Measurements from ENCODE around the gene RAB34. TPM values are rescaled to one million over a fixed set of nuclear protein-coding genes. Genes with fewer than 3 reads are reported as not detected.

Gene RAB34
- total and polyA plus RNA-seq, 9 of the 15 experiments (the other 6 are each of a cell fraction or from before 2014, with no cell fraction given), result 0.07 to 3.8 (median 0.46) TPM; not detected in 1

DNA sequence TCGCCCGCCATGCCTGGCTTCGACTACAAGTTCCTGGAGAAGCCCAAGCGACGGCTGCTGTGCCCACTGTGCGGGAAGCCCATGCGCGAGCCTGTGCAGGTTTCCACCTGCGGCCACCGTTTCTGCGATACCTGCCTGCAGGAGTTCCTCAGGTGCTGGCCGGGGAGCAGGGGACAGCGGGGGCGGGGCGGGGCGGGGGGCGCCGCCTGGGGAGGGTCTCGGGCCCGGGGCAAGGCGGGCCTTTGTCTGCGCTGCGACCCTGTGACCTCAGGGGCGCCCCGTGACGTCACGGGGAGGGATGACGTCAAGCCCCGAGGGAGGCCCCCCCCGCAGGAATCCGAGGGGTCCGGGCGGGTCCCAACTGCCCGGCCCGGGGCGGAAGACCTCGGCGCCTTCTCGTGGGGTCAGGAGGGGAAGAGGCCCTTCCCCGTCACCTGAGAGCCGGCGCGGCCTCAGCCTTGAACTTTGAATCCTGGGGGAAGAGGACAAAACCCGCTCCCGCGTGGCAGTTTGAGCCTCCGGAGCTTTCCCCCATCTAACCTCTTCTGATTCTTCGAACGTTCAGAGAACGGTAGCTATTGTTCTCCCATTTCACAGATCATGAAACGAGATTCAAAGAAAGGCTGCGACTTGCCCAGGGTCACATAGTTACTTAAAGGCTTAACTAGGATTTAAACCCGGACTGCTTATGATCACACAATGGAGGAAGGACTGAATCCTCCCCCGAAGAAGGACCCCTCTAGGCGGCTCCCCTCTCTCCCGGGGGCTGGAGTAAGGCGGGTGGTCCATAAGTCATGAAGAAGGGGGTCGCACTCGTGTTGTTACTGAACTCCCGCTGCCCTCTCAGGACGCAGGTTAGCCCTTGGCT, 26.7 kb upstream of the RAB34 start (continued):
- TF ChIP-seq, protein P1, sequence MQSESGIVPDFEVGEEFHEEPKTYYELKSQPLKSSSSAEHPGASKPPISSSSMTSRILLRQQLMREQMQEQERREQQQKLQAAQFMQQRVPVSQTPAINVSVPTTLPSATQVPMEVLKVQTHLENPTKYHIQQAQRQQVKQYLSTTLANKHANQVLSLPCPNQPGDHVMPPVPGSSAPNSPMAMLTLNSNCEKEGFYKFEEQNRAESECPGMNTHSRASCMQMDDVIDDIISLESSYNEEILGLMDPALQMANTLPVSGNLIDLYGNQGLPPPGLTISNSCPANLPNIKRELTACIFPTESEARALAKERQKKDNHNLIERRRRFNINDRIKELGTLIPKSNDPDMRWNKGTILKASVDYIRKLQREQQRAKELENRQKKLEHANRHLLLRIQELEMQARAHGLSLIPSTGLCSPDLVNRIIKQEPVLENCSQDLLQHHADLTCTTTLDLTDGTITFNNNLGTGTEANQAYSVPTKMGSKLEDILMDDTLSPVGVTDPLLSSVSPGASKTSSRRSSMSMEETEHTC (IDR thresholded peaks at IDR 0.05), result no peak
- TF ChIP-seq ZNF239 (CRISPR knock-in tag; IDR thresholded peaks at IDR 0.05), result no peak
- TF ChIP-seq, protein P2, sequence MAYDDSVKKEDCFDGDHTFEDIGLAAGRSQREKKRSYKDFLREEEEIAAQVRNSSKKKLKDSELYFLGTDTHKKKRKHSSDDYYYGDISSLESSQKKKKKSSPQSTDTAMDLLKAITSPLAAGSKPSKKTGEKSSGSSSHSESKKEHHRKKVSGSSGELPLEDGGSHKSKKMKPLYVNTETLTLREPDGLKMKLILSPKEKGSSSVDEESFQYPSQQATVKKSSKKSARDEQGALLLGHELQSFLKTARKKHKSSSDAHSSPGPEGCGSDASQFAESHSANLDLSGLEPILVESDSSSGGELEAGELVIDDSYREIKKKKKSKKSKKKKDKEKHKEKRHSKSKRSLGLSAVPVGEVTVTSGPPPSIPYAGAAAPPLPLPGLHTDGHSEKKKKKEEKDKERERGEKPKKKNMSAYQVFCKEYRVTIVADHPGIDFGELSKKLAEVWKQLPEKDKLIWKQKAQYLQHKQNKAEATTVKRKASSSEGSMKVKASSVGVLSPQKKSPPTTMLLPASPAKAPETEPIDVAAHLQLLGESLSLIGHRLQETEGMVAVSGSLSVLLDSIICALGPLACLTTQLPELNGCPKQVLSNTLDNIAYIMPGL (CRISPR knock-in tag; IDR thresholded peaks at IDR 0.05), result no peak
- TF ChIP-seq, protein P3, sequence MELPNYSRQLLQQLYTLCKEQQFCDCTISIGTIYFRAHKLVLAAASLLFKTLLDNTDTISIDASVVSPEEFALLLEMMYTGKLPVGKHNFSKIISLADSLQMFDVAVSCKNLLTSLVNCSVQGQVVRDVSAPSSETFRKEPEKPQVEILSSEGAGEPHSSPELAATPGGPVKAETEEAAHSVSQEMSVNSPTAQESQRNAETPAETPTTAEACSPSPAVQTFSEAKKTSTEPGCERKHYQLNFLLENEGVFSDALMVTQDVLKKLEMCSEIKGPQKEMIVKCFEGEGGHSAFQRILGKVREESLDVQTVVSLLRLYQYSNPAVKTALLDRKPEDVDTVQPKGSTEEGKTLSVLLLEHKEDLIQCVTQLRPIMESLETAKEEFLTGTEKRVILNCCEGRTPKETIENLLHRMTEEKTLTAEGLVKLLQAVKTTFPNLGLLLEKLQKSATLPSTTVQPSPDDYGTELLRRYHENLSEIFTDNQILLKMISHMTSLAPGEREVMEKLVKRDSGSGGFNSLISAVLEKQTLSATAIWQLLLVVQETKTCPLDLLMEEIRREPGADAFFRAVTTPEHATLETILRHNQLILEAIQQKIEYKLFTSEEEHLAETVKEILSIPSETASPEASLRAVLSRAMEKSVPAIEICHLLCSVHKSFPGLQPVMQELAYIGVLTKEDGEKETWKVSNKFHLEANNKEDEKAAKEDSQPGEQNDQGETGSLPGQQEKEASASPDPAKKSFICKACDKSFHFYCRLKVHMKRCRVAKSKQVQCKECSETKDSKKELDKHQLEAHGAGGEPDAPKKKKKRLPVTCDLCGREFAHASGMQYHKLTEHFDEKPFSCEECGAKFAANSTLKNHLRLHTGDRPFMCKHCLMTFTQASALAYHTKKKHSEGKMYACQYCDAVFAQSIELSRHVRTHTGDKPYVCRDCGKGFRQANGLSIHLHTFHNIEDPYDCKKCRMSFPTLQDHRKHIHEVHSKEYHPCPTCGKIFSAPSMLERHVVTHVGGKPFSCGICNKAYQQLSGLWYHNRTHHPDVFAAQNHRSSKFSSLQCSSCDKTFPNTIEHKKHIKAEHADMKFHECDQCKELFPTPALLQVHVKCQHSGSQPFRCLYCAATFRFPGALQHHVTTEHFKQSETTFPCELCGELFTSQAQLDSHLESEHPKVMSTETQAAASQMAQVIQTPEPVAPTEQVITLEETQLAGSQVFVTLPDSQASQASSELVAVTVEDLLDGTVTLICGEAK (IDR thresholded peaks at IDR 0.05), result peak; percentile 62
- TF ChIP-seq, protein P3 (CRISPR knock-in tag; IDR thresholded peaks at IDR 0.05), result no peak
- no peak for TF ChIP-seq IRF2 (CRISPR knock-in tag; IDR thresholded peaks at IDR 0.05)
- TF ChIP-seq NUFIP1 (IDR thresholded peaks at IDR 0.05; ENCODE audit: partially characterized antibody), result no peak
- TF ChIP-seq ZNF696 (CRISPR knock-in tag; conservative IDR thresholded peaks at IDR 0.05), result no peak
- no peak for TF ChIP-seq SRSF1 (IDR thresholded peaks at IDR 0.05; ENCODE audit: low read depth, low read length)
- peak; percentile 81; the same call in 1 of the 2 replicates for TF ChIP-seq GATAD2A (IDR thresholded peaks at IDR 0.05)
- TF ChIP-seq ZNF785 (CRISPR knock-in tag; IDR thresholded peaks at IDR 0.05), result no peak
